Thyroid gland (tissue), 4 donors: ENCODE data around the gene TBC1D1. TPM values are rescaled to one million over a fixed set of nuclear protein-coding genes. Genes with fewer than 3 reads are reported as not detected.

Source experiments
- DNase-seq, 2 donors: peaks; one replicate each; pipeline ENCODE4 v3.0.0-alpha.2; 2019
- H3K27ac ChIP-seq, 3 donors: fragments of 200-600 bp; sonication (generic); 1 replicate in 2 of 3; 2 replicates in 1 of 3; pipeline ENCODE4 v1.5.1; 2016 to 2019; ENCODE audit warnings: mild to moderate bottlenecking in 1 of 3, moderate library complexity in 1 of 3
- H3K27me3 ChIP-seq: fragments of 200-600 bp; sonication (generic); one replicate; pipeline ENCODE4 v1.5.1; 2019
- H3K36me3 ChIP-seq, 2 donors: fragments of 200-600 bp; sonication (generic); one replicate each; pipeline ENCODE4 v1.5.1; 2016 to 2019
- H3K4me1 ChIP-seq, 2 donors: fragments of 200-600 bp; sonication (generic); one replicate each; pipeline ENCODE4 v1.5.1; 2017 to 2019
- H3K4me3 ChIP-seq, 3 donors: fragments of 200-600 bp; sonication (generic); replicated peaks in 1 of 3; 1 replicate in 2 of 3; 2 replicates in 1 of 3; pipeline ENCODE4 v1.5.1; 2016; ENCODE audit warnings: mild to moderate bottlenecking in 1 of 3
- H3K9me3 ChIP-seq: fragments of 200-600 bp; sonication (generic); one replicate; pipeline ENCODE4 v1.5.1; 2017
- CTCF ChIP-seq, 6 experiments: fragments of 200-600 bp in 3 of 6; fragments of 450-650 bp in 3 of 6; sonication (generic) in 3 of 6; IDR thresholded peaks; one replicate each; pipeline ENCODE4 v1.5.1; 2016 to 2019; ENCODE audit warnings: antibody characterized with exemption in 6 of 6, mild to moderate bottlenecking in 2 of 6, inconsistent platforms in 1 of 6, moderate library complexity in 1 of 6
- POLR2A ChIP-seq, 2 donors: fragments of 450-650 bp; IDR thresholded peaks; one replicate each; pipeline ENCODE4 v1.6.1; 2017; ENCODE audit warnings: antibody characterized with exemption in 2 of 2, mild to moderate bottlenecking in 2 of 2, moderate library complexity in 1 of 2
- WGBS, 2 donors: methylation state at CpG; one replicate each; pipeline ENCODE4 v1.1.5; 2017; 5-methylcytosine and 5-hydroxymethylcytosine counted together
- intact Hi-C: fragments of 100-400 bp; cut with DNase I; formaldehyde crosslinking; loops from one replicate; pipeline ENCODE4 v1.15.1; 2023
- total RNA-seq, 4 donors: library from RNA; depleted of rRNA; stranded (reverse); fragments of >200 nt; gene quantifications; one replicate each; pipeline ENCODE4 v1.2.3, GENCODE V29; 2016

The TBC1D1 gene
- total RNA-seq, 4 donors from 2014 or later: 192 to 284 (median 230) TPM

GRCh38 chr4:38114386-38115150 is 223.7 kb downstream of the TBC1D1 start:
- no peak overlapping the region for H3K27ac ChIP-seq
- H3K36me3 ChIP-seq: peaks cover 14 to 20% of the 10 kb centered on the region in 2 donors

GRCh38 chr4:38115601-38116000 is 224.7 kb downstream of the TBC1D1 start:
- Histone ChIP-seq H3K4me3 (no peak overlapping the region), H3K36me3 (peaks cover 14 to 27% of the 10 kb centered on the region in 2 donors), H3K9me3 (no peaks in the 10 kb centered on the region), H3K4me1 (peaks cover 11 to 20% of the 10 kb centered on the region in 2 donors), H3K27ac (no peak overlapping the region), H3K27me3 (no peaks in the 10 kb centered on the region)
- 96 to 97% methylated on average over 5 of the region's 5 CpGs for WGBS, 2 donors
- DNase-seq: no peak
- intact Hi-C loops: no loop called here
- TF ChIP-seq CTCF (IDR thresholded peaks at IDR 0.05) (no peak), POLR2A (IDR thresholded peaks at IDR 0.05) (no peak)

More at GRCh38 chr4:38114386-38115150, 223.7 kb downstream of the TBC1D1 start:
- no peak for TF ChIP-seq CTCF (IDR thresholded peaks at IDR 0.05)
- no peak for TF ChIP-seq POLR2A (IDR thresholded peaks at IDR 0.05)
- Histone ChIP-seq H3K4me1 (peaks cover 11 to 20% of the 10 kb centered on the region in 2 donors), H3K4me3 (no peak overlapping the region), H3K27me3 (no peaks in the 10 kb centered on the region), H3K9me3 (no peaks in the 10 kb centered on the region)
- intact Hi-C loops: no loop called here
- 60 to 66% methylated on average over 6 of the region's 6 CpGs for WGBS, 2 donors
- peak in 1 of 2 donors; percentile 22 for DNase-seq

DNA sequence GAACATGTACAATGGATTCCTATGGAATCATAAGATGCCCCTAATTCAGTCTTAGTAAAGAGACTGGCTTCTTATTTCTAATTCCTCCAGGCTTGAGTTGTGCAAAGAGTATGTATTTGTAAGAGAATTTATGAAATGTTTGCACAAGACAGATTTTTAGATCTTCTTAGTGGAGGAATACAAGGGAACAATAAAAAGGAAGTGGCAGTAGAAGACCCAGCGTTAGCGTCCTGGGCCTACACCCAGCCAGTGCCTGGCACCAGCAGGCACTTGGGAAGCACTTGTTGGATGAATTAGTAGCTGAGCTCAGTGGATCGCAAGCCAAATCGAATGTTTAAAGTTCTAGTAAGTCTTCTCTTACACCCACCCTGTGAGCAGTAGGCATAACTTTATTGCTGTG is 226.7 kb downstream of the TBC1D1 start:
- Histone ChIP-seq H3K27ac (no peak overlapping the region), H3K9me3 (no peaks in the 10 kb centered on the region), H3K4me3 (no peak overlapping the region), H3K27me3 (no peaks in the 10 kb centered on the region), H3K36me3 (peaks cover 14 to 34% of the 10 kb centered on the region in 2 donors), H3K4me1 (peaks cover 6 to 16% of the 10 kb centered on the region in 2 donors)
- intact Hi-C loops: no loop called here
- no peak for DNase-seq
- TF ChIP-seq POLR2A (IDR thresholded peaks at IDR 0.05): no peak
- no peak for TF ChIP-seq CTCF (IDR thresholded peaks at IDR 0.05)
- WGBS, 2 donors: 89 to 92% methylated on average over 4 of the region's 4 CpGs

- no peak overlapping the region for H3K27ac ChIP-seq
- TF ChIP-seq POLR2A (IDR thresholded peaks at IDR 0.05): no peak
- TF ChIP-seq CTCF (IDR thresholded peaks at IDR 0.05): no peak
- 78 to 82% methylated on average over 7 of the region's 7 CpGs for WGBS, 2 donors
- H3K9me3 ChIP-seq: no peaks in the 10 kb centered on the region
- intact Hi-C loops: no loop called here
- no peaks in the 10 kb centered on the region for H3K4me1 ChIP-seq
- DNase-seq: no peak
- no peak overlapping the region for H3K4me3 ChIP-seq
- peaks cover 20 to 34% of the 10 kb centered on the region in 2 donors for H3K36me3 ChIP-seq
- H3K27me3 ChIP-seq: no peaks in the 10 kb centered on the region
Observed at GRCh38 chr4:38119668-38120385, 228.9 kb downstream of the TBC1D1 start.

- Histone ChIP-seq H3K9me3 (no peaks in the 10 kb centered on the region), H3K27me3 (no peaks in the 10 kb centered on the region), H3K36me3 (peaks cover 28 to 34% of the 10 kb centered on the region in 2 donors), H3K4me1 (no peaks in the 10 kb centered on the region), H3K4me3 (no peak overlapping the region), H3K27ac (no peak overlapping the region)
- intact Hi-C loops: no loop called here
- no peak for DNase-seq
- WGBS, 2 donors: 96% methylated on average over 4 of the region's 4 CpGs
- no peak for TF ChIP-seq POLR2A (IDR thresholded peaks at IDR 0.05)
- no peak for TF ChIP-seq CTCF (IDR thresholded peaks at IDR 0.05)
Observed at GRCh38 chr4:38120772-38121171, 229.9 kb downstream of the TBC1D1 start.
